Measurements from ENCODE around the gene FLNB. TPM values are rescaled to one million over a fixed set of nuclear protein-coding genes. Genes with fewer than 3 reads are reported as not detected.
A peak's percentile ranks its signal among the peaks of the same experiment; 100 is the strongest.

Gene FLNB
- total and polyA plus RNA-seq, 2 of the 13 experiments (the other 11 are each of a cell fraction or from before 2014, with no cell fraction given): 106 to 130 TPM

DNA sequence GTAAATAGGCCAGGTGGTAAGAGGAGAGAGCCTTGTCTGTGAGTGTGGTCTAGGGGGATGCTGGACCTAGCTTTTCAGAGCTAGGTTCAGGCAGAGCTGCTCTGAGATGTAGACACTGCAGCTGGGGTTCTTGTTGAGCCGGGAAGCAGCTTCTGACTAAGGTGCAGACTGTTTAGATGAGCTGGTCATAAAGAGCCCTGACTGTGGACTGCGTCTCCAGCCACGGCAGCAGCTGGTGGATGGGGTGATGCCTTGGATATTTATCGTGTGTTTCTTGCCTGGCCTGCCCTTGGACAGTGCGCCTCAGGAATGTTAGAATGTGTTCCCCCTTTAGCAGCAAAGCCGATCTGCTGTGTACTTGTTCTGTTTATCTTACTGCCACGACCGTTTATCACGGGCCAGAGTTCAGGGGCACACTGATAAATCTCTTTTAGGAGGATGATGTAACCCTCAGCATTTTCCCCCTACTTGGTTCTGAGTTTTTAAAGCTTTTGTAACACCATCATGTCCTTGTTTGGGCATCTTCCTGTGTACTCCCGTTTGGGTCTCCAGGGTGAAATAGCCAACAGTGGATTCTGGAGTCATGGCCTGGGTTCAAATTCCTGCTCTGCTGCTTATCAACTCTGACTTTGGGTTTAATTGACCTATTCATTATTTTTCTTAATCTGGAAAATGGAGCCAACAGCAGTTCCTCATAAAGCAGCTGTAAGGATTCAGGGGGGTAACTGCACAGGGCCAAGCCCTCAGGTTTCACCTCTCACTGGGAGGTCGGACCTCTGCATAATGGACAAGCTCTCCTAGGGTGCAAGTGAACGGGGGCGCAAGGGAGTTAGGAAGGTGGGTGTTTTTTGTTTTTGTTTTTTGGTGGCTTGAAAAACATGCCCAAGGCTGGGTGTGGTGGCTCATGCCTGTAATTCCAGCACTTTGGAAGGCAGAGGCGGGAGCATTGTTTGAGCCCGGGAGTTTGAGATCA is 51.4 kb downstream of the FLNB start (continued):
- TF ChIP-seq HNRNPK (IDR thresholded peaks at IDR 0.05; ENCODE audit: low read depth, low read length, poor library complexity, severe bottlenecking): no peak
- TF ChIP-seq ZNF496 (CRISPR knock-in tag; IDR thresholded peaks at IDR 0.05; ENCODE audit: insufficient replicate concordance): no peak
- peak; percentile 67; the same call in 1 of the 2 replicates for TF ChIP-seq ZNF652 (CRISPR knock-in tag; IDR thresholded peaks at IDR 0.05; ENCODE audit: borderline replicate concordance, low read depth)
- no peak; the same call in 1 of the 2 replicates for TF ChIP-seq ZNF232 (CRISPR knock-in tag; IDR thresholded peaks at IDR 0.05; ENCODE audit: borderline replicate concordance)
- TF ChIP-seq ZNF614 (CRISPR knock-in tag; IDR thresholded peaks at IDR 0.05; ENCODE audit: borderline replicate concordance): peak; percentile 90
- TF ChIP-seq ZNF777 (CRISPR knock-in tag; IDR thresholded peaks at IDR 0.05): 0 out of 2 replicates have a peak, but pooled peaks have one; percentile 7
- peak; percentile 75; the same call in 1 of the 2 replicates for TF ChIP-seq ZNF431 (CRISPR knock-in tag; IDR thresholded peaks at IDR 0.05; ENCODE audit: borderline replicate concordance, low read depth)
- TF ChIP-seq, protein P1, sequence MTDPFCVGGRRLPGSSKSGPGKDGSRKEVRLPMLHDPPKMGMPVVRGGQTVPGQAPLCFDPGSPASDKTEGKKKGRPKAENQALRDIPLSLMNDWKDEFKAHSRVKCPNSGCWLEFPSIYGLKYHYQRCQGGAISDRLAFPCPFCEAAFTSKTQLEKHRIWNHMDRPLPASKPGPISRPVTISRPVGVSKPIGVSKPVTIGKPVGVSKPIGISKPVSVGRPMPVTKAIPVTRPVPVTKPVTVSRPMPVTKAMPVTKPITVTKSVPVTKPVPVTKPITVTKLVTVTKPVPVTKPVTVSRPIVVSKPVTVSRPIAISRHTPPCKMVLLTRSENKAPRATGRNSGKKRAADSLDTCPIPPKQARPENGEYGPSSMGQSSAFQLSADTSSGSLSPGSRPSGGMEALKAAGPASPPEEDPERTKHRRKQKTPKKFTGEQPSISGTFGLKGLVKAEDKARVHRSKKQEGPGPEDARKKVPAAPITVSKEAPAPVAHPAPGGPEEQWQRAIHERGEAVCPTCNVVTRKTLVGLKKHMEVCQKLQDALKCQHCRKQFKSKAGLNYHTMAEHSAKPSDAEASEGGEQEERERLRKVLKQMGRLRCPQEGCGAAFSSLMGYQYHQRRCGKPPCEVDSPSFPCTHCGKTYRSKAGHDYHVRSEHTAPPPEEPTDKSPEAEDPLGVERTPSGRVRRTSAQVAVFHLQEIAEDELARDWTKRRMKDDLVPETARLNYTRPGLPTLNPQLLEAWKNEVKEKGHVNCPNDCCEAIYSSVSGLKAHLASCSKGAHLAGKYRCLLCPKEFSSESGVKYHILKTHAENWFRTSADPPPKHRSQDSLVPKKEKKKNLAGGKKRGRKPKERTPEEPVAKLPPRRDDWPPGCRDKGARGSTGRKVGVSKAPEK (CRISPR knock-in tag; IDR thresholded peaks at IDR 0.05; ENCODE audit: borderline replicate concordance): 0 out of 2 replicates have a peak, but pooled peaks have one; percentile 82
- peak; percentile 59; the same call in 1 of the 2 replicates for TF ChIP-seq KDM5B (CRISPR knock-in tag; IDR thresholded peaks at IDR 0.05; ENCODE audit: borderline replicate concordance)
- no peak; the same call in none of the 2 replicates for TF ChIP-seq AKAP8 (CRISPR knock-in tag; IDR thresholded peaks at IDR 0.05)
- peak; percentile 96; the same call in 1 of the 2 replicates for TF ChIP-seq REPIN1 (CRISPR knock-in tag; IDR thresholded peaks at IDR 0.05; ENCODE audit: borderline replicate concordance, low read depth)
- TF ChIP-seq FOXK2 (IDR thresholded peaks at IDR 0.05): peak; percentile 93
- TF ChIP-seq EHMT2 (IDR thresholded peaks at IDR 0.05; ENCODE audit: borderline replicate concordance, low read depth, low read length): no peak
- TF ChIP-seq KDM1A (CRISPR knock-in tag; IDR thresholded peaks at IDR 0.05): no peak; the same call in 1 of the 2 replicates
- no peak for TF ChIP-seq ZNF44 (CRISPR knock-in tag; IDR thresholded peaks at IDR 0.05)
- peak; percentile 56; the same call in 1 of the 2 replicates for TF ChIP-seq ZNF605 (CRISPR knock-in tag; IDR thresholded peaks at IDR 0.05)
- no peak for TF ChIP-seq PRPF4 (IDR thresholded peaks at IDR 0.05; ENCODE audit: low read depth, low read length, poor library complexity, severe bottlenecking)
- TF ChIP-seq CBX5 (CRISPR knock-in tag; IDR thresholded peaks at IDR 0.05; ENCODE audit: borderline replicate concordance): peak; percentile 97
- peak; percentile 76 for TF ChIP-seq XRCC5 (optimal IDR thresholded peaks at IDR 0.05; ENCODE audit: low read length)
- no peak for TF ChIP-seq ZNF572 (CRISPR knock-in tag; IDR thresholded peaks at IDR 0.05)
- TF ChIP-seq RBAK (CRISPR knock-in tag; IDR thresholded peaks at IDR 0.05): 0 out of 2 replicates have a peak, but pooled peaks have one; percentile 32
